GM19397 (cell line): ENCODE data around the gene CEP19.
"Not testable (repeated sequence)": the region's sequence is repeated elsewhere in the genome, so short reads cannot be mapped to it uniquely, and the experiment has no call there.

Source experiments
- ATAC-seq: cut with Tn5 transposase; IDR thresholded peaks from one replicate; pipeline ENCODE4 v1.9.1; 2021; ENCODE audit warnings: mild to moderate bottlenecking, moderate library complexity; ENCODE audit not compliant: unreplicated experiment

The CEP19 gene

GRCh38 chr3:196711838-196712513, at the start of gene CEP19, which contains the start of gene PIGX:
CEP19 (minus strand) TSS chr3:196712250; CDS start chr3:196708657, 3,593 bp downstream.
PIGX (plus strand) TSS chr3:196712377.
- peak; percentile 83 for ATAC-seq

GRCh38 chr3:196757876-196758739, 46.1 kb upstream of the CEP19 start:
- no peak for ATAC-seq

- ATAC-seq = no peak
Measured at GRCh38 chr3:196756732-196757131, 44.7 kb upstream of the CEP19 start.

- ATAC-seq = no peak
Measured at GRCh38 chr3:196754091-196754981, 42.3 kb upstream of the CEP19 start.

- ATAC-seq = no peak
Measured at GRCh38 chr3:196753201-196753600, 41.2 kb upstream of the CEP19 start.

- no peak for ATAC-seq
Measured at GRCh38 chr3:196749125-196749524, 37.1 kb upstream of the CEP19 start.

GRCh38 chr3:196743569-196743968, 31.5 kb upstream of the CEP19 start:
- not testable (repeated sequence) for ATAC-seq

GRCh38 chr3:196741249-196741889, 29.3 kb upstream of the CEP19 start:
- ATAC-seq = no peak

GRCh38 chr3:196740481-196741248, 28.6 kb upstream of the CEP19 start:
- no peak for ATAC-seq

- peak; percentile 88 for ATAC-seq
Measured at GRCh38 chr3:196739671-196740480, 27.8 kb upstream of the CEP19 start, which contains the start of gene PAK2. PAK2 (plus strand) TSS chr3:196739857; CDS start chr3:196782647, 42,790 bp downstream.

GRCh38 chr3:196737655-196738054, 25.6 kb upstream of the CEP19 start:
- ATAC-seq = no peak

- ATAC-seq = no peak
Measured at GRCh38 chr3:196736670-196737374, 24.8 kb upstream of the CEP19 start.

GRCh38 chr3:196735751-196736150, 23.7 kb upstream of the CEP19 start:
- no peak for ATAC-seq

- ATAC-seq = no peak
Measured at GRCh38 chr3:196726788-196727675, 15.0 kb upstream of the CEP19 start.

- no peak for ATAC-seq
Measured at GRCh38 chr3:196721097-196721496, 9.0 kb upstream of the CEP19 start.

- ATAC-seq = not testable (repeated sequence)
Measured at GRCh38 chr3:196717162-196717561, 5.1 kb upstream of the CEP19 start.
